PC-9 (cell line): ENCODE measurements around the gene LLCFC1. TPM values are rescaled to one million over a fixed set of nuclear protein-coding genes. Genes with fewer than 3 reads are reported as not detected.
A peak's percentile ranks its signal among the peaks of the same experiment; 100 is the strongest.

Experiments
- Bru-seq: library from RNA; stranded (reverse); fragments of 400-500 nt; gene quantifications from one replicate; lab custom pipeline; 2021; lab: Mats Ljungman, UMichigan
- BruChase-seq, 2 experiments: library from RNA; stranded (reverse); fragments of 400-500 nt; gene quantifications; one replicate each; lab custom pipeline; 2021; lab: Mats Ljungman, UMichigan
- BruUV-seq: library from RNA; stranded (reverse); fragments of 400-500 nt; replicated peaks from 2 replicates; lab custom pipeline; 2021; lab: Mats Ljungman, UMichigan
- CTCF ChIA-PET: fragments of 300-600 bp; sonication (Branson Sonifier 250); formaldehyde crosslinking; loops from one replicate; lab custom pipeline; 2022; ENCODE audit warnings: antibody characterized with exemption; lab: Charles Lee
- POLR2A ChIA-PET: fragments of 300-600 bp; sonication (Branson Sonifier 250); formaldehyde crosslinking; loops from one replicate; lab custom pipeline; 2022; ENCODE audit warnings: antibody characterized with exemption; ENCODE audit not compliant: unreplicated experiment; lab: Charles Lee
- DNase-seq, 2 experiments: peaks; one replicate each; pipeline versions ENCODE4 v3.0.0 to v3.0.0-alpha.2; 2015 to 2022; ENCODE audit warnings: mixed read lengths in 1 of 2
- H2AFZ ChIP-seq: fragments of 200-600 bp; sonication (generic); 2 replicates; pipeline ENCODE4 v1.8.1; 2017; ENCODE audit warnings: antibody characterized with exemption
- H3F3A ChIP-seq: fragments of 200-600 bp; sonication (generic); 2 replicates; pipeline ENCODE4 v1.8.1; 2017; ENCODE audit warnings: antibody characterized with exemption, mild to moderate bottlenecking, low read depth; ENCODE audit not compliant: insufficient read depth
- H3K27ac ChIP-seq: fragments of 200-600 bp; sonication (generic); 2 replicates; pipeline ENCODE4 v1.6.1; 2016; ENCODE audit warnings: mixed run types
- H3K27me3 ChIP-seq: fragments of 200-600 bp; sonication (generic); 2 replicates; pipeline ENCODE4 v1.6.1; 2016; ENCODE audit warnings: low read depth, mixed run types; ENCODE audit not compliant: insufficient read depth
- H3K36me3 ChIP-seq: fragments of 200-600 bp; sonication (generic); 2 replicates; pipeline ENCODE4 v1.6.1; 2016; ENCODE audit warnings: low read depth, mixed run types
- H3K4me1 ChIP-seq: fragments of 200-600 bp; sonication (generic); replicated peaks from 2 replicates; pipeline ENCODE4 v1.6.1; 2016; ENCODE audit warnings: mixed run types; ENCODE audit not compliant: insufficient read depth
- H3K4me2 ChIP-seq: fragments of 200-600 bp; sonication (generic); 2 replicates; pipeline ENCODE4 v1.6.1; 2017; ENCODE audit warnings: mixed run types
- H3K4me3 ChIP-seq: fragments of 200-600 bp; sonication (generic); 2 replicates; pipeline ENCODE4 v1.6.1; 2016; ENCODE audit warnings: mixed run types
- H3K79me2 ChIP-seq: fragments of 200-600 bp; sonication (generic); 2 replicates; pipeline ENCODE4 v1.6.1; 2017; ENCODE audit warnings: low read depth, mixed run types
- H3K9me2 ChIP-seq: fragments of 200-600 bp; sonication (generic); 2 replicates; pipeline ENCODE4 v1.8.1; 2017; ENCODE audit warnings: mild to moderate bottlenecking; ENCODE audit not compliant: insufficient read depth
- H3K9me3 ChIP-seq: fragments of 200-600 bp; sonication (generic); 2 replicates; pipeline ENCODE4 v1.8.1; 2016; ENCODE audit warnings: low read depth; ENCODE audit not compliant: insufficient read depth
- H4K20me1 ChIP-seq: fragments of 200-600 bp; sonication (generic); 2 replicates; pipeline ENCODE4 v1.8.1; 2017; ENCODE audit not compliant: insufficient read depth
- CTCF ChIP-seq: fragments of 200-600 bp; sonication (generic); conservative IDR thresholded peaks from 2 replicates; pipeline ENCODE4 v1.6.1; 2017; ENCODE audit warnings: mixed run types, antibody characterized with exemption, mild to moderate bottlenecking, moderate library complexity
- EZH2 ChIP-seq: fragments of 200-600 bp; sonication (generic); IDR thresholded peaks from 2 replicates; pipeline ENCODE4 v1.8.0; 2017; ENCODE audit warnings: antibody characterized with exemption, low read depth
- intact Hi-C: fragments of 100-400 bp; cut with micrococcal nuclease; formaldehyde crosslinking; loops from one replicate; pipeline ENCODE4 v1.10.0; 2022; ENCODE audit not compliant: unreplicated experiment
- long read RNA-seq: library from polyadenylated mRNA; stranded (forward); transcript quantifications from one replicate; pipeline ENCODE4 v2.0.0, GENCODE V29; 2022
- total RNA-seq: library from RNA; stranded (reverse); gene quantifications from 2 replicates; pipeline ENCODE4 v1.2.3, GENCODE V29; 2021

LLCFC1 gene
- total RNA-seq, result not detected in 2 replicates
- Bru-seq, nascent RNA, result not detected
- not detected for BruChase-seq, experiment 1, labeled RNA remaining after a 2-hour chase
- BruChase-seq, experiment 2, labeled RNA remaining after a 6-hour chase, result not detected
- long read RNA-seq, result 0 reads

GRCh38 chr7:142939226-142939910 lies at the start of gene LLCFC1:
TSS of gene LLCFC1 (plus strand) at chr7:142939484. CDS start at chr7:142939622, 138 bp downstream.
- Histone ChIP-seq H3K79me2 (no peaks in the 10 kb centered on the region), H3K4me2 (no peak within 1 kb of the TSS), H3K4me1 (no peaks in the 10 kb centered on the region), H3K9me2 (no peaks in the 10 kb centered on the region), H3K9me3 (no peaks in the 10 kb centered on the region), H3K27me3 (no peaks in the 10 kb centered on the region), H3K4me3 (no peak within 1 kb of the TSS), H3F3A (no peaks in the 10 kb centered on the region), H2AFZ (no peak within 1 kb of the TSS), H3K27ac (no peak within 1 kb of the TSS), H3K36me3 (no peaks in the 10 kb centered on the region), H4K20me1 (no peaks in the 10 kb centered on the region)
- intact Hi-C loops, result loop anchor here (1.0 kb wide), 1 partner anchor 58 kb away; no protein-coding TSS in a partner anchor
- BruUV-seq, result no TSS peak
- DNase-seq, result peak; percentile 44 to 54
- ChIA-PET POLR2A (no interaction called here), CTCF (no interaction called here)
- TF ChIP-seq EZH2 (no peak), CTCF (peak; percentile 70)

GRCh38 chr7:142889816-142890215 lies 49.5 kb upstream of the LLCFC1 start:
- no peak overlapping the region for H3K4me3 ChIP-seq
- H2AFZ ChIP-seq, result no peak overlapping the region
- intact Hi-C loops, result no loop called here
- no peaks in the 10 kb centered on the region; the same call in 1 of the 2 replicates for H3F3A ChIP-seq
- no peak overlapping the region for H3K27ac ChIP-seq
- DNase-seq, result peak in 1 of 2 experiments; percentile 66
- H3K9me3 ChIP-seq, result no peaks in the 10 kb centered on the region
- no peaks in the 10 kb centered on the region for H3K79me2 ChIP-seq
- peaks cover 40% of the 10 kb centered on the region for H3K4me1 ChIP-seq
- BruUV-seq, result no TSS peak
- CTCF ChIA-PET, result interaction anchor here (0.5 kb wide), 1 partner anchor 610 kb away, joined by 4 read pairs; no protein-coding TSS in a partner anchor
- no peaks in the 10 kb centered on the region for H3K36me3 ChIP-seq
- POLR2A ChIA-PET, result no interaction called here
- H4K20me1 ChIP-seq, result no peaks in the 10 kb centered on the region
- no peaks in the 10 kb centered on the region for H3K27me3 ChIP-seq
- no peak for TF ChIP-seq CTCF
- TF ChIP-seq EZH2, result no peak
- H3K4me2 ChIP-seq, result no peak overlapping the region
- no peaks in the 10 kb centered on the region for H3K9me2 ChIP-seq

GRCh38 chr7:142890874-142891485 lies 48.3 kb upstream of the LLCFC1 start:
- Histone ChIP-seq H3K27ac (no peak overlapping the region), H3K4me2 (no peak overlapping the region), H3K27me3 (no peaks in the 10 kb centered on the region), H3K36me3 (no peaks in the 10 kb centered on the region), H3K9me2 (no peaks in the 10 kb centered on the region), H3K79me2 (no peaks in the 10 kb centered on the region), H3K4me3 (no peak overlapping the region), H2AFZ (no peak overlapping the region), H3K4me1 (peaks cover 33% of the 10 kb centered on the region), H3K9me3 (no peaks in the 10 kb centered on the region), H3F3A (no peaks in the 10 kb centered on the region; the same call in 1 of the 2 replicates), H4K20me1 (no peaks in the 10 kb centered on the region)
- ChIA-PET POLR2A (no interaction called here), CTCF (no interaction called here)
- no TSS peak for BruUV-seq
- intact Hi-C loops, result no loop called here
- no peak for TF ChIP-seq CTCF
- TF ChIP-seq EZH2, result no peak
- no peak for DNase-seq
